Stomach smooth muscle (tissue), 2 donors: Measurements from ENCODE around the gene LRRC41.
A peak's percentile ranks its signal among the peaks of the same experiment; 100 is the strongest.
"Not testable (repeated sequence)": the region's sequence is repeated elsewhere in the genome, so short reads cannot be mapped to it uniquely, and the experiment has no call there.

ENCODE experiments used
- H3K27ac ChIP-seq: one replicate; pipeline ENCODE4 v1.7.0; 2013; ENCODE audit warnings: mild to moderate bottlenecking, low read length, inconsistent platforms
- H3K27me3 ChIP-seq, 2 donors: one replicate each; pipeline ENCODE4 v1.7.0; 2013; ENCODE audit warnings: low read length in 2 of 2; ENCODE audit not compliant: insufficient read depth in 2 of 2, control insufficient read depth in 1 of 2
- H3K36me3 ChIP-seq, 2 donors: one replicate each; pipeline ENCODE4 v1.7.0; 2013; ENCODE audit warnings: low read length in 2 of 2; ENCODE audit not compliant: control insufficient read depth in 2 of 2, insufficient read depth in 2 of 2
- H3K4me1 ChIP-seq: one replicate; pipeline ENCODE4 v1.7.0; 2013; ENCODE audit warnings: low read length; ENCODE audit not compliant: control insufficient read depth, insufficient read depth
- H3K4me3 ChIP-seq, 2 donors: one replicate each; pipeline ENCODE4 v1.7.0; 2013; ENCODE audit warnings: low read length in 2 of 2
- H3K9ac ChIP-seq, 2 donors: one replicate each; pipeline ENCODE4 v1.7.0; 2013; ENCODE audit warnings: low read length in 2 of 2, mild to moderate bottlenecking in 1 of 2
- H3K9me3 ChIP-seq, 2 donors: one replicate each; pipeline ENCODE4 v1.7.0; 2013; ENCODE audit warnings: low read length in 2 of 2; ENCODE audit not compliant: control insufficient read depth in 2 of 2
- donor health status: healthy.
- donor health status: Pancreatic carcinoma.

Gene LRRC41

DNA sequence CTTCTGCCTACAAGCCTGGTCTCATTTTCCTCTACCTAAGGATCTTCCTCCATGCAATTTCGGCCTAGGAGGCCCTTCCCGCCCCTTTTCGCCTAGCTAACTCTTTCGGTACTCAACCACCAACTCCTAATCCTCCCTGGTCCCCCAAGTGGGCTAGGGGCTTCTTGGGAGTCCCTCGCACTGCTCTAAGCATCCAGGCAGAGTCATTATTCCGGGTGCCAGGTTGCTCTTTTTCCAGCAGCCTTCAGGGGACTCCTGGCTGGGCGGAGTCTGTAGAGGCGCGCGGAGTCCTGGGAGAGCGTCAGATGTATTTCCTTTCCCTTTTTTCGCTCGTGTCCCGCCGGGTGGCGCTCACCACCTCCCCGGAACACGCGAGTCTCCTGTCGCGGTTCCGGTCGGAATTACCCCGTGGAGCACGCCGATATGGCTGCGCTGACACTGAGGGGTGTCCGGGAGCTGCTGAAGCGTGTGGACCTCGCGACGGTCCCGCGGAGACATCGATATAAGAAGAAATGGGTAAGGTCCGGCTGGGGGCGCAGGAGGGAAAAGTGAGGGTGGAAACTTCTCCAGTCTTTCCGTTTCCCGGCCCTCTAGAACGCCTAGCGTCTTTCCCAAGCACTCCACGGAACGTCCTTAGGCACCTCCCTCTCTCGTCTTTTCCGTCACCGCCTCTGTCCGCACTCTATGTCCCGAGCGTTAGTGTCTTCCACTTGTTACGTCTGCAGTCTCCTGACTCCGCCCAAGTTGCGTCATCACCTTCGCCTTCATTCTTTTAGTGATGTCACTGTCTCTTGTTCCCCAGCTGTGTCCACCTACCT is 37.2 kb upstream of the LRRC41 start, which contains the start of gene NSUN4:
Gene NSUN4, plus strand, starts transcription at position 404 of the 818 bp plus-strand sequence. Its CDS starts 20 bp downstream, at position 424.
- Histone ChIP-seq H3K9me3 (no peaks in the 10 kb centered on the region), H3K4me1 (peaks cover 11% of the 10 kb centered on the region), H3K36me3 (peaks cover 9 to 17% of the 10 kb centered on the region in 2 donors), H3K4me3 (peak within 1 kb of the TSS; percentile 93 to 94), H3K9ac (peak within 1 kb of the TSS; percentile 66 to 97), H3K27me3 (no peaks in the 10 kb centered on the region), H3K27ac (peak within 1 kb of the TSS; percentile 95)

DNA sequence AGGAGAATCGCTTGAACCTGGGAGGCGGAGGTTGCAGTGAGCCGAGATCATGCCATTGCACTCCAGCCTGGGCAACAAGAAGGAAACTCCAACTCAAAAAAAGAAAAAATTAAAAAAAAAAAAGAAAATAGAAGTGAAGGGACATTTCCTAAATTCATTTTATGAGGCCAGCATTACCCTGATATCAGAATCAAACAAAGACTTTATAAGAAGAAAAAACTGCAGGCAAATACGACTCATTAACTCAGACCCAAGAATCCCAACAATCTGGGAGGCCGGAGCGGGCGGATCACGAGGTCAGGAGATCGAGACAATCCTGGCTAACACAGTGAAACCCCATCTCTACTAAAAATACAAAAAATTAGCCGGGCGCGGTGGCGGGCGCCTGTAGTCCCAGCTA is 34.0 kb upstream of the LRRC41 start:
- H3K9ac ChIP-seq, H3K9me3 ChIP-seq, H3K27me3 ChIP-seq, H3K27ac ChIP-seq, H3K36me3 ChIP-seq, H3K4me3 ChIP-seq: not testable (repeated sequence)
- peaks cover 11% of the 10 kb centered on the region for H3K4me1 ChIP-seq

DNA sequence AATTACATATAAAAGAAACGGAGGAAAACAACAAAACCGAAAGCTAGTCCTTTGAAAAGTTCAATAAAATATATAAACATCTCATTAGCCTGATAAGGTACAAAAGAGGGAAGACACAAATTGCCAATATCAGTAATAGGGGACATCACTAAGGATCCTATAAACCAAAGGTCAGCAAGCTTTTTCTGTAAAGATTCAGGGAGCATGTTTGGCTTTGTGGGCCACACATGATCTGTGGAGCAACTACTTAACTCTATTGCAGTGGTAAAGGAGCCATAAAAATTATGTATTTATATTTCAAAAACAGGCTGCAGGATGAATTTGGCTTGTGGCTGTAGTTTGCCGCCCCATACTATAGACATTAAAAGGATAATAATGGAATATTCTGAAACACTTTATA is 31.7 kb upstream of the LRRC41 start:
- no peak overlapping the region for H3K9ac ChIP-seq
- H3K4me1 ChIP-seq: peaks cover 5% of the 10 kb centered on the region
- no peak overlapping the region for H3K4me3 ChIP-seq
- H3K27ac ChIP-seq: no peak overlapping the region
- no peaks in the 10 kb centered on the region for H3K36me3 ChIP-seq
- H3K27me3 ChIP-seq: no peaks in the 10 kb centered on the region
- no peaks in the 10 kb centered on the region for H3K9me3 ChIP-seq

GRCh38 chr1:46334030-46334384 is 30.6 kb upstream of the LRRC41 start:
- Histone ChIP-seq H3K27me3 (no peaks in the 10 kb centered on the region), H3K9ac (no peak overlapping the region), H3K4me1 (no peaks in the 10 kb centered on the region), H3K27ac (no peak overlapping the region), H3K9me3 (no peaks in the 10 kb centered on the region), H3K36me3 (no peaks in the 10 kb centered on the region), H3K4me3 (no peak overlapping the region)

GRCh38 chr1:46333300-46334029 is 30.0 kb upstream of the LRRC41 start:
- no peaks in the 10 kb centered on the region for H3K4me1 ChIP-seq
- no peaks in the 10 kb centered on the region for H3K9me3 ChIP-seq
- no peak overlapping the region for H3K27ac ChIP-seq
- H3K4me3 ChIP-seq: no peak overlapping the region
- H3K27me3 ChIP-seq: no peaks in the 10 kb centered on the region
- no peak overlapping the region for H3K9ac ChIP-seq
- no peaks in the 10 kb centered on the region for H3K36me3 ChIP-seq

DNA sequence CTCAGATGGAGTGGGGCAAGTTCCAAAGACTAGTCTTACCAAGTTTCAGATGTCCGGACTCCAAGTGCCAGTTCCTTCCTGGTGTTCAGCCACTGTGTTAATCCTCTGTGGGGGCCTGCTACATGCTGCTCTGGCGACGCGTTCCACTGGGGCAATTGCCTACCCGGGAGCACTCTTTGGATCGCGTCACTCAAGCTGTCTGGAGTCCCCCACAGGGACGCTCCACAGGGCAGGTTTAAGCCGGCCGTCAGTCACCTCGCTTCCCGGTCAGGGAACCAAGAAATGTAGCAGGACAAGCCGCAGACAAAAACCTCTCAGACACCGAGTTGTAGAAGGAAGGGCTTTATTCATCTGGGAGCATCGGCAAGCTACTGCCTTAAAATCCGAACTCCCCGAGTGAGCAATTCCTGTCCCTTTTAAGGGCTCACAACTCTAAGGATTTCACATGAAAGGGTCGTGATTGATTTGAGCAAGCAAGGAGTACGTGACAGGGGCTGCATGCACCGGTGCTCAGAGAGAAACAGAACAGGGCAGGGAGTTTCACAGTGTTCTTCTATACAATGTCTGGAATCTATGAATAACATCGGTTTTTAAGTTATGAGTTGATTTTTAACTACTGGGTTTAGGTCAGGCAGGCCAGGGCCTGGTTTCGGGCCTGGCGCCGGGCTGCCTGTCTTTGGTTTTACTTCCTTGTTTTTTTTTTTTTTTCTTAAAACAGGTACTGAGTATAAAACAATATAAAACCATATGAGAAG is 28.5 kb upstream of the LRRC41 start:
- not testable (repeated sequence) for H3K27ac ChIP-seq, H3K27me3 ChIP-seq, H3K4me3 ChIP-seq, H3K9ac ChIP-seq, H3K36me3 ChIP-seq, H3K4me1 ChIP-seq, H3K9me3 ChIP-seq

DNA sequence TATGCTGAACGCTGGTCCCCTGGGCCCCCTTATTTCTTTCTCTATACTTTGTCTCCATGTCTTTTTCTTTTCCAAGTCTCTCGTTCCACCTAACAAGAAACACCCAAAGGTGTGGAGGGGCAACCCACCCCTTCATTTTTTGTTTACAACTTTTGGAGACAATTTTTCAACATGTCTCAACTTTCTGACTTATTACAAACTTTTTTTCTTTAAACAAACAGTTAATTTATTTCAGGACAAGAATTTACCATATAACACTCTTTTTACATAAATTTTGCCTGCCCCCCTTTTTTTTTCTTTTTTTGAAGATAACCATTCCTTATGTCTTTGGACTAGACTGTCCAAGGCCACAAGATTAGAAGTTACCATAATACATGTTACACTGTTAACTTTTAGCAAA is 27.0 kb upstream of the LRRC41 start:
- H3K27ac ChIP-seq, H3K36me3 ChIP-seq, H3K4me3 ChIP-seq, H3K9me3 ChIP-seq, H3K9ac ChIP-seq, H3K4me1 ChIP-seq, H3K27me3 ChIP-seq: not testable (repeated sequence)

DNA sequence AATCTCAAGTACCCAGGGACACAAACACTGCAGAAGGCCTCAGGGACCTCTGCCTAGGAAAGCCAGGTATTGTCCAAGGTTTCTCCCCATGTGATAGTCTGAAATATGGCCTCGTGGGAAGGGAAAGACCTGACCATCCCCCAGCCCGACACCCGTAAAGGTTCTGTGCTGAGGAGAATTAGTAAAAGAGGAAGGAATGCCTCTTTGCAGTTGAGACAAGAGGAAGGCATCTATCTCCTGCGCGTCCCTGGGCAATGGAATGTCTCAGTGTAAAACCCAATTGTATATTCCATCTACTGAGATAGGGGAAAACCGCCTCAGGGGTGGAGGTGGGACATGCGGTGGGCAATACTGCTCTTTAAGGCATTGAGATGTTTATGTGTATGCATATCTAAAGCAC is 26.4 kb upstream of the LRRC41 start:
- H3K4me1 ChIP-seq, H3K9me3 ChIP-seq, H3K9ac ChIP-seq, H3K27me3 ChIP-seq, H3K36me3 ChIP-seq, H3K27ac ChIP-seq, H3K4me3 ChIP-seq: not testable (repeated sequence)

DNA sequence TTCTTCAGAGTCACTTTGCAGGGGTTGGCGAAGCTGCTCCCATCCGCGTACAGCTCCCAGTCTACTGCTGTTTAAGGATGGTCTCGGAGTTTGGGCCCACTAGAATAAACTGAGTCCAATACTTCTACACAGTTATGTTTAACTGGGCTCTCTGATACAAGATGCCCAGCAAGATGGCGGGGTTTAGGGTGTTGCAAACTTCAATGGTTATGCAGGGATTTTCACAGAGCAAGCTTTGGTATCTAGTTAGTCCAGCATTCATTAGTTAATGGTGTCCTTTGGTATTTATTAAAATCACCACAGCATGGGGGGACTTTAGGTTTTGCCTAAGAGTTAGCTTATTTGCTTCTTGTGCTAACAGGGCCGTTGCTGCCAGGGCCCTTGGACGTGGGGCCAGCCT is 24.8 kb upstream of the LRRC41 start:
- not testable (repeated sequence) for H3K9me3 ChIP-seq, H3K9ac ChIP-seq

DNA sequence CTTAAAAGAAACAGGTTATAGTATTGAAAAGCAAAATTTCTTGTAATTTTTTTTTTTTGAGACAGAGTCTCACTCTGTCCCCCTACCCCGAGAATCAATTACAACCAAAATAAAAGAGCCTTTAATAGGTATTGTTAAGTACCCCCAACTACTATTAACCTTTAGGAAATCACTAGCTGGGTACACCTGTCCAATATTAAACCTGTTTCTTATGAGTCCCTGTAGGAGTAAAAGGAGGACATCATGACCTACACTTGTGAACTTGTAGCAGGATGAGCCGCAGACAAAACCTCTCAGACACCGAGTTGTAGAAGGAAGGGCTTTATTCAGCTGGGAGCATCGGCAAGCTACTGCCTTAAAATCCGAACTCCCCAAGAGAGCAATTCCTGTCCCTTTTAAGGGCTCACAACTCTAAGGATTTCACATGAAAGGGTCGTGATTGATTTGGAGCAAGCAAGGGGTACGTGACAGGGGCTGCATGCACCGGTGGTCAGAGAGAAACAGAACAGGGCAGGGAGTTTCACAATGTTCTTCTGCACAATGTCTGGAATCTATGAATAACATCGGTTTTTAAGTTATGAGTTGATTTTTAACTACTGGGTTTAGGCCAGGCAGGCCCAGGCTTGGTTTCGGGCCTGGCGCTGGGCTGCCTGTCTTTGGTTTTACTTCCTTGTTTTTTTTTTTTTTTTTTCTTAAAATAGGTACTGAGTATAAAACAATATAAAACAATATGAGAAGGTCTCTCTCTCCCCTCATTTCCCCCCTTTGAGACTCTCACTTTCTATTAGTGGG is 22.1 kb upstream of the LRRC41 start:
- not testable (repeated sequence) for H3K4me1 ChIP-seq, H3K9ac ChIP-seq, H3K27ac ChIP-seq, H3K27me3 ChIP-seq, H3K4me3 ChIP-seq, H3K9me3 ChIP-seq, H3K36me3 ChIP-seq

More for the DNA sequence above, 24.8 kb upstream of the LRRC41 start:
- not testable (repeated sequence) for H3K4me3 ChIP-seq, H3K27me3 ChIP-seq, H3K27ac ChIP-seq, H3K36me3 ChIP-seq, H3K4me1 ChIP-seq
